Progenitor cell of endocrine pancreas (in vitro differentiated cells): Measurements from ENCODE around the gene SLC22A25. TPM values are rescaled to one million over a fixed set of nuclear protein-coding genes. Genes with fewer than 3 reads are reported as not detected.

Experiments used
- DNase-seq: peaks from one replicate; pipeline ENCODE4 v3.0.0; 2021; ENCODE audit warnings: low spot score; ENCODE audit not compliant: unreplicated experiment
- H3K27ac Mint-ChIP-seq: 2 replicates; pipeline ENCODE4 v1.8.0; 2021; ENCODE audit warnings: mild to moderate bottlenecking, moderate library complexity, mixed read lengths
- H3K27me3 Mint-ChIP-seq: 2 replicates; pipeline ENCODE4 v1.8.0; 2021; ENCODE audit warnings: mixed read lengths
- H3K36me3 Mint-ChIP-seq: 2 replicates; pipeline ENCODE4 v1.8.0; 2022; ENCODE audit warnings: mixed read lengths; ENCODE audit not compliant: insufficient read depth
- H3K4me1 Mint-ChIP-seq: 2 replicates; pipeline ENCODE4 v1.8.0; 2021; ENCODE audit warnings: low read depth, mixed read lengths
- H3K4me3 Mint-ChIP-seq: 2 replicates; pipeline ENCODE4 v1.8.0; 2021; ENCODE audit warnings: low read depth, mild to moderate bottlenecking, moderate library complexity, mixed read lengths
- H3K9me3 Mint-ChIP-seq: 2 replicates; pipeline ENCODE4 v1.8.0; 2021; ENCODE audit warnings: low read depth, mixed read lengths
- CTCF ChIP-seq: fragments of 200-600 bp; sonication (generic); IDR thresholded peaks from one replicate; pipeline ENCODE4 v1.5.0; 2021; ENCODE audit warnings: antibody characterized with exemption, mild to moderate bottlenecking; ENCODE audit not compliant: unreplicated experiment
- total RNA-seq: library from RNA; stranded (reverse); gene quantifications from 2 replicates; pipeline ENCODE4 v1.2.1, GENCODE V29; 2021

Gene SLC22A25
- total RNA-seq, 1 donor from 2014 or later: not detected

- Mint-ChIP-seq H3K27ac (no peak overlapping the region), H3K9me3 (peaks cover 23% of the 10 kb centered on the region), H3K4me1 (peaks cover 24% of the 10 kb centered on the region), H3K36me3 (peaks cover 5% of the 10 kb centered on the region), H3K27me3 (no peaks in the 10 kb centered on the region), H3K4me3 (no peak overlapping the region)
- no peak for DNase-seq
- no peak for TF ChIP-seq CTCF
Observed at GRCh38 chr11:63210111-63210510, 33.3 kb downstream of the SLC22A25 start.

Other genes with a start within 250 kb of the SLC22A25 start
- 2.4 and 4.1 TPM in 2 replicates for gene SLC22A8, start 227.8 kb downstream of the SLC22A25 start, total RNA-seq
- gene SLC22A24, start 99.4 kb downstream of the SLC22A25 start, total RNA-seq: not detected in 2 replicates
- not detected in 2 replicates for gene SLC22A9, start 126.2 kb upstream of the SLC22A25 start, total RNA-seq
- 27.1 and 32.6 TPM in 2 replicates for gene PLAAT5, start 247.6 kb upstream of the SLC22A25 start, total RNA-seq